ENCODE measurements around the gene CLIP2.
"Not testable (repeated sequence)": the region's sequence is repeated elsewhere in the genome, so short reads cannot be mapped to it uniquely, and the experiment has no call there.

The CLIP2 gene

DNA sequence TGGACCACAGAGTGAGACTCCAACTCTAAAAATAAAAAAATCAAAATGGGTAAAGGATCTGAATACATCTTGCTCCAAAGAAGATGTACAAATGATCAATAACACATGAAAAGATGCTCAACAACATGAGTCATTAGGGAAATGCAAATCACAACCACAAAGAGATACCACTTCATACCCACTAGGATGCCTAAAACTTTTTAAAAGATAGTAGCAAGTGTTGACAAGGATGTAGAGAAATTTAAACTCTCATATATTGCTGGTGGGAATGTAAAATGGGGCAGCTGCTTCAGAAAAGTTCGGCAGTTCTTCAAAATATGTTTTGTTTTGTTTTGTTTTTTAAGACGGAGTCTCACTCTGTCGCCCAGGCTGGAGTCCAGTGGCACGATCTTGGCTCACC lies 118.8 kb downstream of the CLIP2 start:
- no peak for DNase-seq

- no peak for DNase-seq
Observed at GRCh38 chr7:74409571-74409970, 120.4 kb downstream of the CLIP2 start.

- no peak for DNase-seq
Observed at GRCh38 chr7:74410772-74411171, 121.6 kb downstream of the CLIP2 start.

DNA sequence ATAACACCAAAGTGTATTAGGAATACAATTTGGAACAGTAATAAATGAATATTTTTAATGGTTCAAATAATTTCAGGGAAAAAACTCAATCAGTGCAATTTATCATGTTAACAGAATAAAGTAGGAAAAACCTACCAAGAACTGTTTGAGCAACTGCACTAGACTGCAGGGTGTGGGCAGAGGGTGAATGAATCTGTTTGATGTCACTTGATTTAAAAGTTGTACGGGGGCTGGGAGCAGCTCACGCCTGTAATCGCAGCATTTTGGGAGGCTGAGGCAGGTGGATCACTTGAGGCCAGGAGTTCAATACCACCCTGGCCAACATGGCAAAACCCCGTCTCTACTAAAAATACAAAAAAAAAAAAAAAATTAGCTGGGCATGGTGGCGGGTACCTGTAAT lies 122.4 kb downstream of the CLIP2 start:
- DNase-seq: not testable (repeated sequence)

DNA sequence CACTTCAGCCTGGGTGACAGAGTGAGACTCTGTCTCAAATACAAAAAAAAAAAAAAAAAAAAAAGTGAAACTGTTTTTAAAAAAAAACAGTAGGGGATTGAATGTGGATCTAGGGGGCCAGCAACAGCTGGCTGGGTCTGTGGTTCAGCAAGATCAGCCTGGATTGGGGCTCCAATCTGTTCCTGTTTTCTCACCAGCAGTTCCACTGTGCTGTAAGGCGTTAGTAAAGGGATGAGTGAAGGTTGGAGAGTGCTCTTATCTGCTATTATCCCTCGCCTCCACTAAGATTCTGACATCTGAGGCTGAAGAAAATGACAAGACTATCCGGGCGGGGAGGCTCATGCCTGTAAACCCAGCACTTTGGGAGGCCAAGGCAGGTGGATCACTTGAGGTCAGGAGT lies 122.8 kb downstream of the CLIP2 start:
- no peak for DNase-seq

GRCh38 chr7:74412603-74413002 lies 123.4 kb downstream of the CLIP2 start:
- no peak for DNase-seq

- not testable (repeated sequence) for DNase-seq
Observed at GRCh38 chr7:74414595-74415333, 125.6 kb downstream of the CLIP2 start.

DNA sequence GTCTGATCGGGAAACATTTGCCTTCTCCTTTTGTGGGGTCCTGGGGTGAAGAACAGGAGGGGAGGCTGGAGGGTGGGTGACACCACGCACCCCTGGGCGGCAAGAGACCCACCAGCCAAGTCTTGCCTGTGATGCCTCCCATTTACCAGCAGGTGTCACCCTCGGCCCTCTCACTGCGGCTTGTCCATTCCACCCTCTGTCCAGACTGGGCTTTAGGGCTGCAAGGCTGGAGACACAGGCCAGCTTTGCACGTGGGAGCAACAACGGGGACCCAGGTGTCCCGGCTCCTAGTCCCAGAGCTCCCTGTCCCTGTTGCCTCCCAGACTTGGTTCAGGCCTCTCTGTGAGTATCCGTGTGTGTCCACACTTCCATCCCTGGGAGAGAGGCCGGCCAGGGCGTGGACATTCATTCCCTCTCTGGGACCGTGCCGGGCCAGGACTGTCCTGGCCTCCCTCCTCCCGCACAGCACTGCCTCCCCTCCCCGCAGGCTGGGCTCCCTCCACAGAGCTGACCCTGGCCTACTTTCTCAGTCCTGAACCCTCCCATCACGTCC lies 128.3 kb downstream of the CLIP2 start:
- no peak for DNase-seq

DNA sequence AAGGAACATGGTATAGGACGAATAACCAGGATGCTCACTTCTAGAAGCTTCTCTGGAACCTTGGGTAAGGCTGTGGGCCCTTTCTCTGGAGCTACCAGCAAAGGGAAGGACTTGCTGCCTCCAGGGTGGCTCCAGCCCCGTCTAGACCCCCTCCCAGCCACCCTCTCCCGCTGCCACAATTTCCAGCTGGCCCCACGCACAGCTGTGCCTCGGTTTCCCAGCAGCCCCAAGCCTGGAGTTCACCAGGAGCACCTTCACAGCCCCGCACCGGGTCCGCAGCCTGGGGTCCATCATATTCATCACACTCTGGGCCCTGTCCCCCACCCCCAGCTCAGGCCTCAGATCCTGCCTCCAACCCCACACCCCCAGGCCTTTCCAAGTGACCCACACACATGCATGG lies 128.9 kb downstream of the CLIP2 start:
- no peak for DNase-seq

DNA sequence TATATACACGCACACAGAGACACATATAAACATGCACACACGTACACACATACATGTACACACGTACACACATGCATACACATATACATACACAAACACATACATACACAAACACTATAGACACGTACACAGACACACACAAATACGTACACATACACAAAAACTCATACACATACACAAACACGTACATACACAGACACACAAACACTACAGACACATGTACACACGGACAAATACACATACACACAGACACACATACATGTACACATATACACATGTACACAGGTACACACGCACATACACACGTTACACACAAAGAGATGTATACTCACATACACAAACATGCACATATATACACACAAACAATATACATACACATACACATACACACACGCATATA lies 129.3 kb downstream of the CLIP2 start:
- DNase-seq: no peak

GRCh38 chr7:74419232-74419631 lies 130.0 kb downstream of the CLIP2 start:
- not testable (repeated sequence) for DNase-seq

DNA sequence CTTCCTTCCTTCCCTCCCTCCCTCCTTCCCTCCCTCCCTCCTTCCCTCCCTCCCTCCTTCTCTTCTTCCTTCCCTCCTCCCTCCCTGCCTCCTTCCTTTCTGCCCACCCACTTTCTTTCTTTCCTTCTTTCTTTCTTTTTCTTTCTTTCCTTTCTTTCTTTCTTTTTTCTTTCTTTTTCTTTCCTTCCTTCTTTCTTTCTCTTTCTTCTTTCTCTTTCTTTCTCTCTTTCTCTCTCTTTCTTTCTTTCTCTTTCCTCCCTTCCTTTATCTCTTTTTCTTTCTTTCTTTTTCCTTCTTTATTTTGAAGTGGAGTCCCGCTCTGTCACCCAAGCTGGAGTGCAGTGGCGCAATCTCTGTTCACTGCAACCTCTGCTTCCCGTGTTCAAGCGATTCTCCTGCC lies 130.8 kb downstream of the CLIP2 start:
- no peak for DNase-seq

DNA sequence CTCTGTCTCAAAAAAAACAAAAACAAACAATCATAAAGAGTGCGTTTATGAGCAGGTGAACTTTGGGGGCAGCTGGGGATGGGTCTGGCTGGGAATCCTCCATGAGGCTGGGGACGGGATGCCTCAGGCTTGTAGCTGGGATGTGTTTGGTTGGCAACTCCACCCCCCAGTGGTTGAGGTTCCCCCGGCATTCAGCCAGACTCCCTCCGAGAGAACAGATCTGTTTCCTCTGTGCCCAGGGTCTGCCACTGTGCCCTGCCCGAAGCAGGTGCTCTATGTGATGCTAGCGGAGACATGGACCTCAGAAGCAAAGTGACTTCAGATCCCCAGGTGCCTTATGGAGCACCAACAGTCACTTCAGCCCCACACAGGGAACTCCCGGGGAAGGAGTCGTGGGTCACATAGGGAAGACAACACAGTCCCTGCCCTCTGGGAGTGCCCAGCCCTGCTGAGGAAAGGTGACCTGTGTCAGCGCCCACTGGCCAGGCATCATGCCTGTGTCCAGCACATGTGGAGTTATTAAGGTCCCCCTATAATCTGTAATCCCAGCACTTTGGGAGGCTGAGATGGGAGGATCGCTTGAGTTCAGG lies 135.2 kb downstream of the CLIP2 start:
- DNase-seq: no peak

DNA sequence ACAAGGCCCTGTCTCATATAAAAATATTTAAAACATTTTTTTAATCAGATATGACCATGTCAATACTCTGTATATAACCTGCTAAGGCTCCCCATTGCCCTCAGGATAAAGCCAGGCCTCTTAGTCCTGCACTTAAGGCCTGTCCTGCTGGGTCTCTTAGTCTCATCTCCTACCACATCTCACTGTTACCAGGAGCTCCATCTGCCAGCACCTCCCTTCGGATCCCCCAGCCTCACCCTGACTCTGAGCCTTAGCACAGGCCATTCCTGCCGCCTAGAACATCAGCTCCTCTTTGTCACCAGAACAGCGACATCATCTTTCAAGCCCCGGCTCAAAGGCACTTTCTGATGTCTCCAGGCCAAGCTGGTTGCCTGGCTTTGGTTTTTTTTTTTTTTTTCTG lies 138.8 kb downstream of the CLIP2 start:
- DNase-seq: no peak

- DNase-seq: no peak
Observed at GRCh38 chr7:74429153-74429747, 140.0 kb downstream of the CLIP2 start.

GRCh38 chr7:74430409-74430808 lies 141.2 kb downstream of the CLIP2 start:
- not testable (repeated sequence) for DNase-seq

GRCh38 chr7:74430961-74431466 lies 141.8 kb downstream of the CLIP2 start:
- DNase-seq: no peak

GRCh38 chr7:74437291-74437571 lies 148.0 kb downstream of the CLIP2 start:
- not testable (repeated sequence) for DNase-seq

DNA sequence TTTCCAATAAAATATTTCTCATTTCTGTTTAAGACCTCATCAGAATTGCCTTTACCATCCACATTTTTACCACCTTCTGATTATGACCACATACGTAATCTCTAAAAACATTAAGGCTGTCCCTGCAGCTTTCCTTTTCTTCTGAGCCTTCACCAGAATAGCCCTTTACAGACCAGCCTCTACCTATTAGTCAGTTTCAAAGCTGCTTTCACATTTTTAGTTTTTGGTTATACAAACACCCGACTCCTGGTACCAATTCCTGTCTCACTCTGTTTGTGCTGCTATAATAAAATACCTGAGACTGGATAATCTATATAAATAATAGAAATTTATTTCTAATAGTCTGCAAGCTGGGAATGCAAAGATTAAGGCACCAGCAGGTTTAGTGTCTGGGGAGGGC lies 149.1 kb downstream of the CLIP2 start:
- DNase-seq: no peak

DNA sequence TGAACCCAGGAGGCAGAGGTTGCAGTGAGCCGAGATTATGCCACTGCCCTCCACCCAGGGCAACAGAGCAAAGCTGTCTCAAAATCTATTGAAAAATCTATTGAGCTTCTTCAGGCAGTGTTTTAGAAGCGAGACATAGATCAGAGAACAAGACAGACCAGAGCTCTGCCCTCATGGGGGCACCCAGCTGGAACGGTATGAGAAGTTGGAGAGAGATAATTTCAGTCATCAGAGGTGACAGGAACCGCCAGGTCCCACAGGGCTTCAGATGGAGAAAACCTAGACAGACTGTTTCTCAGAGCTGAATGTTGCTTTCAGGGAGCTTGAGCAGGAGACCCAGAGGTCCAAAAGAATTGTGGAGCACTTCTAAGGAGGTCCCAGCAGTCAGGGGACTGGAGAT lies 150.3 kb downstream of the CLIP2 start:
- DNase-seq: no peak

DNA sequence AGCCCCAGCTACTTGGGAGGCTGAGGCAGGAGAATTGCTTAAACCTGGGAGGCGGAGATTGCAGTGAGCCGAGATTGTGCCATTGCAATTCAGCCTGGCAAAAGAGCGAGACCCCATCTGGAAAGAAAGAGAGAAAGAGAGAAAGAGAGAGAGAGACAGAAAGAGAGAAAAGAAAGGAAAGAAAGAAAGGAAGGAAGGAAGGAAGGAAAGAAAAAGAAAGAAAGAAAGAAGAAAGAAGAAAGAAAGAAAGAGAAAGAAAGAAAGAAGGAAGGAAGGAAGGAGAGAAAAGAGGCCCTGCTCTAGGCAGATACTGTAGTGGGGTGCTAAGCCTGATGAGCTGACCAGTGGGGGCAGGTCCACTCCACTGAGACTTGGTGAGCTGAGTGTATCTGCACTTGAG lies 150.9 kb downstream of the CLIP2 start:
- DNase-seq: not testable (repeated sequence)

GRCh38 chr7:74441801-74442200 lies 152.6 kb downstream of the CLIP2 start:
- no peak for DNase-seq

DNA sequence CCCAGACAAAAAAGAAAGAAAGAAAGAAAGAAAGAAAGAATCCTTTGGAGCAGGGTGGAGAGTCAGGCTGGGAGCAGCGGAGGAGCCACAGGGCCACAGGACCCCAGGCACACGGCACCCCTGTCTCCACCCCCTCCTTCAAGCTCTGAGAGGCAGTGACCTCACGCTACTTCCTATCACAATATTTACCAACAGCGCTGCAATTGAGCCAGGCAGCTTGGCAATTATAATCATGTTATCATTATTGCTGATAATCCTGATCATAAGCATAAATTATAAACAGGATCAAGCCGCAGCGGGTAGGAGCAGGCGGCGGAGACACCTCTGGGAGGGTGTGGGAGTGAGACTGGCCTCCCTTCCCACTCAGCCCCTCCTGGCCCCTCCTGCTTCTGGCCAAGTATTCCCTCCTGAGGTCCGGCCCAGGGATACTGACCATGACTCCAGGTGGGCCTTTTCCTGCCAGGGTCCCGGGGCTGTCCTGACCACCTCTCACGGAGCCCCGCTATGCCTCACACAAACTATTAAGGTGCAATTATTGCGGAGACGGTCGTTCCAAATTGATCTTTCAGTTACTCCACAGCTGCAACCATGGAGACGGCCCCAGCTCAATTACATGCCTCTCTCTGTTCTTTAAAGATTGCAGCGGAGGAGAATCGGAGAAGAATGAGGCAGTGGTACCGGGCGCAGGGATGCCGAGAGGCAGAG lies 154.5 kb downstream of the CLIP2 start:
- no peak for DNase-seq

DNA sequence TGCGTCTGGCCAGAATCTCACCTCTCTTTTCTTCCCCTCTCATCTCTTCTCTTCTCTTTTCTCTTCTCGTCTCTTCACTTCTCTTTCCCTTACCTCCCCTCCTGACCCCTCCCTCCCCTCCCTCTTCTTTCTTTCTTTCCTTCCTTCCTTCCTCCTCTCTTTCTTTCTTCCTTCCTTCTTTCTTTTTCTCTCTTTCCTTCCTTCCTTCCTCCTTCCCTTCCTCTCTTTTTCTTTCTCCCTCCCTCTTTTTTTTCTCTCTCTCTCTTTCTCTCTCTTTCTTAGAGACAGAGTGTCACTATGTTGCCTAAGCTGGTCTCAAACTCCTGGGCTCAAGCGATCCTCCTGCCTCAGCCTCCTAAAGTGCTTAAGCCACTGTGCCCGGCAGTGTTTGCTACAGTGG lies 159.9 kb downstream of the CLIP2 start:
- no peak for DNase-seq

All from GF-D8 (cell line).